EL (cell line): ENCODE measurements around the gene MATK.
A peak's percentile ranks its signal among the peaks of the same experiment; 100 is the strongest.
"Not testable (repeated sequence)": the region's sequence is repeated elsewhere in the genome, so short reads cannot be mapped to it uniquely, and the experiment has no call there.

Experiments
- DNase-seq: peaks from one replicate; pipeline ENCODE4 v3.0.0-alpha.2; 2016

The MATK gene

GRCh38 chr19:3770136-3770999, 15.8 kb downstream of the MATK start:
- no peak for DNase-seq

- no peak for DNase-seq
Observed at GRCh38 chr19:3769494-3769893, 16.7 kb downstream of the MATK start.

DNA sequence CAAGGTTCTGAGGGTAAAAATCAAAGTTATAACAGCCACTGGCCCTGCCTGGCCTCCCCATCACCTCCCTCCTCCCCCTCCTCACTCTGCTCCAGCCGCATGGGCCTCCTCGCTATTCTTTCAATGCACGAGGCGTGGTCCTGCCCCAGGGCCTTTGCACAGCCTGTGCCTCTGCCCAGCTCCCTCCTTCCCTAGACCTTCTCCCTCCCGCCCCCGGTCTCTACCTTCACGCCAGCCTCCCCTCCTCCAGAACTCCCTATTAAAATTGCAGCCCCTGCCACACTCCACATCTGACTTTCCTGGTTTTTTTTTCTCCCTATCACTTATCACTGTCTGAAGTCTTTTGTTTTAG, 17.5 kb downstream of the MATK start:
- no peak for DNase-seq

DNA sequence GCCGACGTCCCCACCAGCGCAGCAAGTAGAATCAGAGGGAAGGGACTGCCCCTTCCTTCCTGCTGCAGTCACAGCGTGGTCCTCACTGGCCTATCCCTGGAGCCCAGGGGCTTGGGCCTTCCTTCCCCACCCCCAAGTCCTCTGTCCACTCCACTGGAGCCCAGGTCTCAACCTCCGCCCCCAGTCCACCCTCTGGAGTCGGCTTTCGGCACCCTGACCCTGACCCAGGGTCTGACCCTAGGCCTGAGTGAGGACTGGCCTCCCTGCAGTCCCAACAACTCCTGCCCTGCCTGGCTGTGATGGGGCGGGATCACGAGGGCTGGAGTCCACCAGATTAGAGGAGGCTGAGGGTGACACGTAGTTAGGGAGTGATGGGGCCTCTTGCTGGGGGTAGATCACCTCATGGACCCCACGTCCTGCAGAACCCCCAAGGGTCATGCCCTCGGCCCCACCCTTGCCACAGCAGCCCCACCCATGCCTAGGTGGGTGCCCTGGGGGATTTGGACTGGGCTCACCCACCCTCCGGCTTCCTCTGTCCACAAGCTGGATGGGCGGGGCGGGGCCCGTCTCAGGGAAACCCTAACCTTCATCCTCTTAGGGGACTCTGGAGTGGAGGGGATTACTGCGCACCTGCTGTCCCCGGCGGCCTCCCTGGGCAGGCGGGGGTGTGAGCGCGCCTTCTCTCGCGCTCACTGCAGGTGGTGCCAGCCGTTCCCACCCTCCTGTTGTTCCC, 18.0 kb downstream of the MATK start:
- DNase-seq, result no peak

DNA sequence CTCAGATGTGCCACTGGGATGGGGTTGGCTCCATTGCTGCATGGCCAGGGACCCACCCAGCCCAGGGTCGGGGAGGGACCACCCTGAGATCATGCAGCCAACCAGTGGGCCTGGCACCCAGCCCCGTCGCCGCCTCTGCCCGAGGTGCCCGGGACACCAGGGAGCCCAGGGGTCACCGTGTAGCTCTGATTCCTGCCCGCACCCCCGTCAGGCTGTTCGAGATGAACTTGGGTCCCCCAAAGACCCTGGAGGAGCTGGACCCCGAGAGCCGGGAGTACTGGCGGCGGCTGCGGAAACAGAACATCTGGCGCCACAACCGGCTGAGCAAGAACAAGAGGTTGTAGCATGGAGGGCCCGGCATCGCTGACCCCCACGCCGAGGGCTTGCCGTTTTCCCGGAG, 19.1 kb downstream of the MATK start:
- no peak for DNase-seq

DNA sequence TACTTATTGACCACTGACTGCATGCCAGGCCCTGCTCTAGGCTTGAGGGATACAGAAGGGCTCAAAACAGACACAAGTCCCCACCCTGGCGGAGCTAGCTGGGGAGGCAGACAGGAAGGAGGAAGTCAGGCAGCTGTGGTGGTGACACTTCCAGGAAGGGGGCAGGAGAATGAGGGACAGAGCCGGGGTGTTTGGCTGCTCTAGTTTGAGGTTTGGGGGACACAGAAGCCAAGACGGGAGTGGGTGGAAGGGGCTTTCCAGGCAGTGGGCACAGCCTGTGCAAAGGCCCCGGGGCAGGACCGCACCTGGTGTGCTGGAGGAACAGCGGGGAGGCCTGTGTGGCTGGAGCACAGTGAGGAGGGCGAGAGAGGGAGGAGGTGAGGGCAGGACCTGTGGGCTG, 19.7 kb downstream of the MATK start:
- DNase-seq, result no peak

DNA sequence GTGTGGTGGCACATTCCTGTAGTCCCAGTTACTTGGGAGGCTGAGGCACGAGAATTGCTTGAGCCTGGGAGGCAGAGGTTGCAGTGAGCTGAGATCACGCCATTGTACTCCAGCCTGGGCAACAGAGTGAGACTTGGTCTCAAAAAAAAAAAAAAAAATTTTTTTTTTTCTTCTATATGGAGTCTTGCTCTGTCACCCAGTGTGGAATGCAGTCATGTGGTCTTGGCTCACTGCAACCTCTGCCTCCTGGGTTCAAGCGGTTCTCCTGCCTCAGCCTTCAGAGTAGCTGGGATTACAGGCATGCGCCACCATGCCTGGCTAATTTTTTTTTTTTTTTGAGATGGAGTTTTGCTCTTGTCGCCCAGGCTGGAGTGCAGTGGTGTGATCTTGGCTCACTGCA, 20.4 kb downstream of the MATK start:
- DNase-seq, result peak; percentile 40

- DNase-seq, result no peak
Observed at GRCh38 chr19:3765121-3765520, 21.1 kb downstream of the MATK start.

GRCh38 chr19:3762501-3763459, 23.4 kb downstream of the MATK start, which contains the start of gene MRPL54:
TSS of gene MRPL54 (plus strand) at chr19:3762682. CDS start at chr19:3762701, 19 bp downstream.
- DNase-seq, result peak; percentile 99

- DNase-seq, result no peak
Observed at GRCh38 chr19:3762130-3762473, 24.1 kb downstream of the MATK start.

- peak; percentile 89 for DNase-seq
Observed at GRCh38 chr19:3761382-3762129, 24.6 kb downstream of the MATK start, which contains the start of gene APBA3. TSS of gene APBA3 (minus strand) at chr19:3761692. CDS start at chr19:3760264, 1,428 bp downstream.

DNA sequence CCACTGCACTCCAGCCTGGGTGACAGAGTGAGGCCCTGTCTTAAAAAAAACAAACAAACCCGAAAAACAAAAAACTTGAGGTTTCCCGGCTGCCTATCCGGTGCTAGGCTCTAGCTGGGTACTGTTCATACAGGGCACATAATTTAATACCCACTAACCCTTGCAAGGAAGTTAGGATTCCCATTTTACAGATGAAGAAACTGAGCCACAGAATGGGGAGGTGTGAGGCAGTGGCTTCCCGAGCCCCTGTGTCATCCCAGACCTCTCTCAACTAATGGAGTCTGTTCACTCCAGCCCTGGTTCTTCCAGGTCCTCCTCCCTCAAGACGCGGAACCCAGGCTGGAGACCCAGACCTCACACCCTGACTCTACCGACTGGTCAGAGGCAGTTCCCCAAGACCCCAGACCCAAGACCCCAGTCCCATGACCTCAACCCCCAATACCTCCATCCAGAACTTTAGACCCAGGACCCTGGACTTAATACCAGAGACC, 25.3 kb downstream of the MATK start:
- peak; percentile 18 for DNase-seq

DNA sequence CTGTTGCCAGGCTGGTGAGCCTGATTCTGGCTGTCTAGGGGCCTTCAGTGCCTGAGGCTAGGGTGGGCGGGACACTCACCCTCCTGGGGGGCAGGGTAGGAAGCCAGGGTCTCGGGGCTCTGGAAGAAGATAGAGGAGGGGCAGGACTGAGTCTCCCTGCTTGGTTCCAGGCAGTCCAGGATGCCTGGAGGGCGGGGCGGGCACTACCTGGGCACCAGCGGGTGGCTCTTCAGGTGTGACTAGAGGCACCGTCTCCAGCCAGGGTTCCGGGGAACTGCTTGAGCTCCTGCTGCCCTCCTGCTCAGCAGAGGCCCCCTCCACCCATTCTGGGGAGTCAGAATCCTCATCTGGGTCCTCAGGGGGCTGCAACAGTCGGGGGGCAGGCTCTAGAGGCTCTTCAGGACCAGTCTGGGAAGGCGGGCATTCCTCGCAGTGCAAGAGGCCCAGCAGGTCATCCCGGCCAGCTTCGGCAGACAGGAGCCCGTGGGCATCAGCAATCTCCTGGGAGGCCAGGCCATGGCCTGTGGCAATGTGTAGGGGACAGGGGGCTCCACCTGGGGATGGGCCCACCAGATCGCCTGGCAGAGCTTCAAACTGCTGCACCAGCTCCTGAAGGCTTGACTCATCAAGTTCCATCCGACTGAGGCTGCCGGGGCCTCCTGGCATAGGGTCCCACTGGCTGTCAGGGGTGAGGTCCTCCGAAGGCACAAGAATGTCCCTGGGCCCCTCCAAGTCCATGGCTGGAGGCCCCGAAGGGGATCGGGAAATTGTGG, 26.5 kb downstream of the MATK start:
- no peak for DNase-seq

DNA sequence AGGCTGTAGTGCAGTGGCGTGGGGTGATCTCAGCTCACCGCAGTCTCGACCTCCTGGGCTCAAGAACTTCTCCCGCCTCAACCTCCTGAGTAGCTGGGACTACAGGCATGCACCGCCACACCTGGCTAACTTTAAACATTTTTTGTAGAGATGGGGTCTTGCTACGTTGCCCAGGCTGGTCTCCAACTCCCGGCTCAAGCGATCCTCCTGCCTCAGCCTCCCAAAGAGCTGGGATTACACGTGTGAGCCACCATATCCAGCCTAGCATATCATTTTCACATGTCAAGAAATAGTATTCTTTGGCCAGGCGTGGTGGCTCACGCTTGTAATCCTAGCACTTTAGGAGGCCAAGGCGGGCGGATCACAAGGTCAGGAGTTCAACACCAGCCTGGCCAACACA, 27.9 kb downstream of the MATK start:
- not testable (repeated sequence) for DNase-seq

DNA sequence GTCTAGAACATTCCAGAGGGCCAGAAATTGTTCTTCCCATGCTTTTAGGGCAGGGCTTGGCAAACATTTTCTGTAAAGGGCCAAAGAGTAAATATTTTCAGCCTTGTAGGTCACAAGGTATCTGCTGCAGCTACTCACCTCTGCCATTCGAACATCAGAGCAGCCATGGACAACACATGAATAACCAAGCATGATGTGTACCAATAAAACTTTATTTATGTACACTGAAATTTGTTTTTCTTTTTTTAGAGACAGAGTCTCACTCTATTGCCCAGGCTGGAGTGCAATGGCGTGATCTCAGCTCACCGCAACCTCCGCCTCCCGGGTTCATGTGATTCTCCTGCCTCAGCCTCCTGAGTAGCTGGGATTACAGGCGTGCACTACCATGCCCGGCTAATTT, 28.5 kb downstream of the MATK start:
- DNase-seq, result not testable (repeated sequence)

DNA sequence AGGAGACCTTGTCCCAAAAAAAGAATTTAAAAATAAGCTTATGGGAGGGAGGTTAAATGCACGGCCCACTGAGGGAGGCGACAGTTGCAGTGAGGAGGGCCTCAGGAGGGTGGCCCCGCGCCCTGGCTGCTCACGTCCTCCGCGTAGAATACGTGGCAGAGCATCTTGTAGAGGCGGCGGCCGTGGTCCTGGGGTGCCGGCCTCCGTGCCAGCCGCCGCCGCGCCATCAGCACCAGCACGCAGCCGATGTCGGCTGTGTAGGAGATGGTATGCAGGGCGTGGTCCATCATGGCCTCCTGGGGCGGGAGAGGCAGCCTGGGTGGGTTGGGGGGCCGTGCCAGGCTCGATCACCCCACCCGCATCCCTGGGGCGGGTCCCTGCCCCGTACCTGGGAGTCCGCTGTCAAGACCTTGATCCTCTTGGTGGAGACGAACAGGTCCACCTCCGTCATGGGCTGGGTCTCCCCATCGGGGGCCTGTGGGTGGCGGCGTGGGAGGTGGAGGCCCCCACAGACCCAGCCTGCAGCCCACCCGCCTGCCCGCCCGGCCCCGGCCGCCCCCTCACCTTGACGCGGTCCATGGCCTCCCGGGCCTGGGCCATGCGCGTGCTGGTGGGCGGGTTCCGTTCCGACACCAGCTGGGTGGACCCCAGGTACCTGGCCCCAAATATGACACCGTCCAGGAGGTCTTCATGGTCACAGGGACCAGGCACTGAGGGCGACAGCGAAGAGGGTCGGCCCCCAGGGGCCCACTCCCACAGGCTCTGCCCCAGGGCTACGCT, 32.4 kb downstream of the MATK start:
- DNase-seq, result no peak

- no peak for DNase-seq
Observed at GRCh38 chr19:3752492-3752891, 33.7 kb downstream of the MATK start.

DNA sequence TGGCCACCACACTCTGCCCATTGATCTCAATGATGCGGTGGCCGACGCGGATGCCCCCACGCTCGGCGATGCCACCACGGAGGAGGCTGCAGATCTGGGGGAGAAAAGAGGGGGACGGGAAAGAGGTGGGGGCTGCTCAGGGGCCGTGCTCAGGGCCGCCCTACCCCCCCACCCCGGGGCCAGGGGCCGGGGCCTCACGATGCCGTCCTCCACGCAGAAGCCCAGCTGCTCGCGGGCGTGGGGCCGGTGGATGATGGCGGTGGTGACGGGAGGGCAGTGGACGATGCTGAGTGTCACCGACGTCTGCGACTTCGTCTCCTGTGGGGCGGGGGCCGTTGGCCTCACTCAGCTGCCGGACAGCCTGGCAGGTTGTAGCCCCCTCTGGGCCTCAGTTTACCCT, 34.9 kb downstream of the MATK start:
- DNase-seq, result no peak

DNA sequence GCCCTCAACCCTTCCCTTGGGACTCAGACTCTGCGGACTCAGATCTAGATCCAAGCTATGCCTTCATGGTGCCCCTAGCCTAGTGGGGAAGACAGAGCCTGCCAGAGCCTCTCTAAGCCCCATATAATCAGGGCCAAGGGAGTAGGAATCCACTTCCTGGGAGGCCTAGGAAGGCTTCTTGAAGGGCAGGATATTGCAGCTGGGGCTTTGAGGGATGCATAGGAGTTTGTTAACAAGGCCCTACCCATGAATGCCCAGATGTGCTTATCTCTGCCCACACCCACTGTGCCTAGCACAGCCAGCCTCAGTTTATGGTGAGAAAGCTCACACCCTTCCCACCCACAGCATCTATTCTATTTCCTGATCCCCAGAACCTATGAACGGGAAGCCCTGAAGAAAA, 36.0 kb downstream of the MATK start:
- DNase-seq, result no peak

- DNase-seq, result no peak
Observed at GRCh38 chr19:3748965-3749364, 37.2 kb downstream of the MATK start.
